ENCODE measurements around the gene ADGRG3. TPM values are rescaled to one million over a fixed set of nuclear protein-coding genes. Genes with fewer than 3 reads are reported as not detected.

ADGRG3 gene
- total and polyA plus RNA-seq, 2 donors (not counting 1 experiment from before 2014, with no cell fraction given): not detected

- H4K20me1 ChIP-seq (ENCODE audit: control insufficient read depth, insufficient read depth, low read length, poor library complexity, severe bottlenecking): no peaks in the 10 kb centered on the region
- H3K9ac ChIP-seq (ENCODE audit: low read length): no peak overlapping the region
- H3K27me3 ChIP-seq (replicated peaks in 1 of 4; ENCODE audit: control extremely low read depth in 1 of 4, control insufficient read depth in 3 of 4, insufficient read depth in 4 of 4, low read length in 3 of 4): peaks cover 0 to 42% (median 16%) of the 10 kb centered on the region in 4 experiments
- no peaks in the 10 kb centered on the region for H3K79me2 ChIP-seq (ENCODE audit: control insufficient read depth, insufficient read depth, low read length)
- no peak overlapping the region for H3K27ac ChIP-seq (ENCODE audit: low read length in 2 of 2)
- Mint-ChIP-seq H3K27me3 (peaks cover 57% of the 10 kb centered on the region), H3K9me3 (ENCODE audit: insufficient read depth) (no peaks in the 10 kb centered on the region), H3K4me3 (no peak overlapping the region), H3K27ac (no peak overlapping the region), H3K4me1 (peaks cover 3% of the 10 kb centered on the region)
- no peak for DNase-seq
- H3K4me3 ChIP-seq (ENCODE audit: control extremely low read depth in 1 of 5, extremely low read depth in 1 of 5, insufficient read depth in 1 of 5, low read depth in 2 of 5, low read length in 4 of 5): no peak overlapping the region
- ATAC-seq (ENCODE audit: low read depth): no peak
- no peak for TF ChIP-seq EZH2 (IDR thresholded peaks at IDR 0.05; ENCODE audit: borderline replicate concordance, insufficient read depth, low read depth, low read length, poor library complexity, severe bottlenecking)
- TF ChIP-seq, protein P1, sequence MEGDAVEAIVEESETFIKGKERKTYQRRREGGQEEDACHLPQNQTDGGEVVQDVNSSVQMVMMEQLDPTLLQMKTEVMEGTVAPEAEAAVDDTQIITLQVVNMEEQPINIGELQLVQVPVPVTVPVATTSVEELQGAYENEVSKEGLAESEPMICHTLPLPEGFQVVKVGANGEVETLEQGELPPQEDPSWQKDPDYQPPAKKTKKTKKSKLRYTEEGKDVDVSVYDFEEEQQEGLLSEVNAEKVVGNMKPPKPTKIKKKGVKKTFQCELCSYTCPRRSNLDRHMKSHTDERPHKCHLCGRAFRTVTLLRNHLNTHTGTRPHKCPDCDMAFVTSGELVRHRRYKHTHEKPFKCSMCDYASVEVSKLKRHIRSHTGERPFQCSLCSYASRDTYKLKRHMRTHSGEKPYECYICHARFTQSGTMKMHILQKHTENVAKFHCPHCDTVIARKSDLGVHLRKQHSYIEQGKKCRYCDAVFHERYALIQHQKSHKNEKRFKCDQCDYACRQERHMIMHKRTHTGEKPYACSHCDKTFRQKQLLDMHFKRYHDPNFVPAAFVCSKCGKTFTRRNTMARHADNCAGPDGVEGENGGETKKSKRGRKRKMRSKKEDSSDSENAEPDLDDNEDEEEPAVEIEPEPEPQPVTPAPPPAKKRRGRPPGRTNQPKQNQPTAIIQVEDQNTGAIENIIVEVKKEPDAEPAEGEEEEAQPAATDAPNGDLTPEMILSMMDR (IDR thresholded peaks at IDR 0.05): no peak
- peaks cover 0 to 3% (median 0%) of the 10 kb centered on the region in 3 donors for H3K9me3 ChIP-seq (ENCODE audit: control extremely low read depth in 1 of 3, control insufficient read depth in 2 of 3, insufficient read depth in 1 of 3, low read length in 2 of 3)
- intact Hi-C loops (cut with micrococcal nuclease): no loop called here
- ChIA-PET POLR2A (interaction anchor here (0.5 kb wide), 1 partner anchor 23 kb away, joined by 3 read pairs; no protein-coding TSS in a partner anchor), CTCF (interaction anchor here (0.7 kb wide), 1 partner anchor 11 kb away, joined by 3 read pairs; no protein-coding TSS in a partner anchor)
- H2AFZ ChIP-seq (ENCODE audit: insufficient read depth, low read depth, low read length, poor library complexity, severe bottlenecking): no peak overlapping the region
- no peak overlapping the region for H3K4me2 ChIP-seq (replicated peaks; ENCODE audit: low read depth, low read length, poor library complexity, severe bottlenecking)
- H3K4me1 ChIP-seq (ENCODE audit: control insufficient read depth in 2 of 2, insufficient read depth in 2 of 2, low read length in 2 of 2): peaks cover 0 to 5% of the 10 kb centered on the region in 2 donors
- 88% methylated on average over 11 of the region's 15 CpGs for WGBS (ENCODE audit: insufficient coverage)
- no peaks in the 10 kb centered on the region for H3K36me3 ChIP-seq (replicated peaks in 1 of 2; ENCODE audit: control extremely low read depth in 1 of 2, control insufficient read depth in 1 of 2, extremely low read depth in 1 of 2, insufficient read depth in 2 of 2, low read length in 1 of 2)
Observed at GRCh38 chr16:57627184-57627871, 40.8 kb upstream of the ADGRG3 start.
